Skeletal muscle tissue (tissue), 4 donors: ENCODE measurements around the gene ARFGAP3. TPM values are rescaled to one million over a fixed set of nuclear protein-coding genes. Genes with fewer than 3 reads are reported as not detected.

Experiments
- H3K27ac ChIP-seq: one replicate; pipeline ENCODE4 v1.7.0; 2013; ENCODE audit warnings: mild to moderate bottlenecking, low read depth, low read length, inconsistent platforms
- H3K27me3 ChIP-seq, 3 donors: one replicate each; pipeline ENCODE4 v1.7.0; 2013; ENCODE audit warnings: low read length in 3 of 3; ENCODE audit not compliant: control insufficient read depth in 3 of 3, insufficient read depth in 3 of 3
- H3K36me3 ChIP-seq, 3 donors: one replicate each; pipeline ENCODE4 v1.7.0; 2013; ENCODE audit warnings: low read length in 3 of 3; ENCODE audit not compliant: control insufficient read depth in 3 of 3, insufficient read depth in 3 of 3
- H3K4me1 ChIP-seq, 3 donors: one replicate each; pipeline ENCODE4 v1.7.0; 2013; ENCODE audit warnings: low read length in 3 of 3, mild to moderate bottlenecking in 3 of 3; ENCODE audit not compliant: control insufficient read depth in 3 of 3, insufficient read depth in 3 of 3
- H3K4me3 ChIP-seq, 3 donors: one replicate each; pipeline ENCODE4 v1.7.0; 2013; ENCODE audit warnings: low read length in 3 of 3
- H3K9ac ChIP-seq, 3 donors: one replicate each; pipeline ENCODE4 v1.7.0; 2013; ENCODE audit warnings: low read length in 3 of 3, mild to moderate bottlenecking in 3 of 3, moderate library complexity in 2 of 3, low read depth in 1 of 3
- H3K9me3 ChIP-seq, 3 donors: one replicate each; pipeline ENCODE4 v1.7.0; 2013; ENCODE audit warnings: low read length in 3 of 3; ENCODE audit not compliant: control insufficient read depth in 3 of 3
- total RNA-seq: library from RNA; depleted of rRNA; stranded (reverse); fragments of >200 nt; gene quantifications from one replicate; pipeline ENCODE4 v1.2.3, GENCODE V29; 2014
- donor health status: Osteomylitis.

ARFGAP3 gene
- total RNA-seq, 1 donor from 2014 or later, result 32.9 TPM

DNA sequence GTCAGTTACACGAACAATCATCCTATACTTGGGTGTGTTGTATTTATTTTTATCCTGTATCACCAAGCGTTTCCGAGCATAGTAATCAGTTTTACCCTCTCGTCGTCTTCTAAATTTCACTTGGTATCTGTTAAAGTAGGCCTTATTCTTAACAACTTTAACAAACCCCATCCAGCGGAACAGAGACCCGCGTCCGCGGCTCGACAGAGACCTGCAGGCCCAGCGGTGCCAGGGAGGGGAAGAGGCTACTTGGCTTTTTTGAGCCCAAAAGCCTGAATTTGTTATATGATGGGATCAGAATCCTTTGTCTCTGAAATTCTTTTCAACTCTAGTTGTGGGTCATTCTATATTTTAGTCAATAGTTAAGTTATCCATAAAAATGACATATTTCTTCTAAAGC is 79.9 kb downstream of the ARFGAP3 start:
- H3K27me3 ChIP-seq, result no peaks in the 10 kb centered on the region
- no peak overlapping the region for H3K9ac ChIP-seq
- peaks cover 0 to 2% (median 2%) of the 10 kb centered on the region in 3 donors for H3K4me1 ChIP-seq
- H3K27ac ChIP-seq, result no peak overlapping the region
- no peak overlapping the region for H3K4me3 ChIP-seq
- no peaks in the 10 kb centered on the region for H3K9me3 ChIP-seq
- no peaks in the 10 kb centered on the region for H3K36me3 ChIP-seq

DNA sequence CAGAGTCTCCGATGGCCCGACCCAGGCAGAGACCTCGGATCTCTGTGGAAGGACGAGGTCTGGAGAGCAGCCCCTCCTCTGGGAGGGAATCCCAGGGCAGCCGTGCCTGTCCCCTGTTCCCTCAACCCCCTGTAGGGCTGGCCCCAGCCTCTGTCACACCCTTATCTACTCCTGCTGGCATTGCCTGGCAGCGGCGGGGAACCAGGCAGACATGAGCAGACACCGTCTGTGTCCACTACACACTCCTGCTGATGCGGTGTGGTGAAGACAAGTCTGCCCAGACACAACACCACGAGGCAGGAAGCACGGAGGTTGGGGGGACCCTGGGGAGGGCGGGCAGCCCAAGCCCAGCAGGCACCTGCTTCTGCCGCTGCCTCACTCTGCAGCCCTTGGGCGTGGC is 83.9 kb downstream of the ARFGAP3 start:
- H3K9me3 ChIP-seq, result no peaks in the 10 kb centered on the region
- H3K4me1 ChIP-seq, result peaks cover 0 to 9% (median 7%) of the 10 kb centered on the region in 3 donors
- H3K36me3 ChIP-seq, result no peaks in the 10 kb centered on the region
- H3K4me3 ChIP-seq, result no peak overlapping the region
- H3K9ac ChIP-seq, result no peak overlapping the region
- no peak overlapping the region for H3K27ac ChIP-seq
- no peaks in the 10 kb centered on the region for H3K27me3 ChIP-seq

DNA sequence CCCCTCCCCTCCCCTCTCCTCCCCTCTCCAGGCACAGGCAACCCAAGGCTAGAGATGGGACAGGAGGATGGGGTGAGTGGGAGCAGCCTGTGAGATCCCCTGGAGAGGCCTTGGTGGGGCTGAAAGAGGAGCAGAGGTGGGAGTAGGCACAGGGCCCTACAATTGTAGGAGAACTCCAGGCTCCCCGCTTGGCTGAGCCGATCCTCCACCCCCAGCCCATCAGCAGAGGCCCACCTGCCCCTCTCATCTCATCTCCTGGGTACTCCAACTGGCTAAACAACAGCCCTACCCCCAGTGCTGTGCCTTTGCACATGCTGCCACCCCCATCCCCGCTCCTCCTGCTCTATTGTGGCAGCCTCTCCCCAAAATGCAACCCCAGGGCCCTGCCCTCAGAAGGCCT is 84.4 kb downstream of the ARFGAP3 start:
- no peak overlapping the region for H3K27ac ChIP-seq
- no peaks in the 10 kb centered on the region for H3K36me3 ChIP-seq
- no peak overlapping the region for H3K4me3 ChIP-seq

DNA sequence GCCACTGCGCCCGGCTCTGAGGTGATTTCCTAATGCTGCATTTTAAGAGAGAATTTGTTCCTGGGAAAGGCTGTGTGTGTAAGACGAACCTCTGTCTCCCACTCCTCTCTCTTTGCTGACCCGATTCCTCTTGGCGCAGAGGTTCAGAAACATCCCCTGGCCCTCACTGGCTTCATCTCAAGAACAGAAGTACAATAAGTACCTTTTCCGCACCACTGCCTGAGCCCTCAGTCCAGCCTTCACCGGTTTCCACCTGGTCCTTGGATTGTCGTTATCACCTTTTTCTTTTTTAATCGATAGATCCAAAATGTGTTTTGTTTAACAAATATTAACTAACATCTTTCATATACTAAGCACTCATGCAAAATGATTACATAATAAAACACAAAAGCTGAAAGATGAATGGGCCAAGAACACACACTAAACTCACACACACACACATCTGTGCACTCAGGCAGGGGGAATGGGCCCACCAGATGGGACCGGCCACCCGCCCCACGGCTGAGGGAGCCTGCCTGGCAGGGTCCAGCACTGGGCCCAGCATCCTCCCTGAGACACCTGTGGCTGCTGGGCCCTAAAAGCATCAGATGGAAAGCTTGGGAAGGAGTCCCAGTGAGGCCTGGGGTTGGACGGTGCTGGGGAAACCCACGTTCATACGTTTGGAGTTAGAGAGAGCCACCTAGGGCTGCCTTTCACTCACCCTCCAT is 86.0 kb downstream of the ARFGAP3 start:
- H3K4me3 ChIP-seq, result no peak overlapping the region
- no peak overlapping the region for H3K27ac ChIP-seq
- no peak overlapping the region for H3K9ac ChIP-seq
- H3K27me3 ChIP-seq, result no peaks in the 10 kb centered on the region
- H3K9me3 ChIP-seq, result no peaks in the 10 kb centered on the region
- peaks cover 0 to 9% (median 7%) of the 10 kb centered on the region in 3 donors for H3K4me1 ChIP-seq
- H3K36me3 ChIP-seq, result no peaks in the 10 kb centered on the region

More for the DNA sequence above, 84.4 kb downstream of the ARFGAP3 start:
- no peaks in the 10 kb centered on the region for H3K27me3 ChIP-seq
- H3K4me1 ChIP-seq, result peaks cover 0 to 9% (median 7%) of the 10 kb centered on the region in 3 donors
- H3K9ac ChIP-seq, result no peak overlapping the region
- H3K9me3 ChIP-seq, result no peaks in the 10 kb centered on the region

DNA sequence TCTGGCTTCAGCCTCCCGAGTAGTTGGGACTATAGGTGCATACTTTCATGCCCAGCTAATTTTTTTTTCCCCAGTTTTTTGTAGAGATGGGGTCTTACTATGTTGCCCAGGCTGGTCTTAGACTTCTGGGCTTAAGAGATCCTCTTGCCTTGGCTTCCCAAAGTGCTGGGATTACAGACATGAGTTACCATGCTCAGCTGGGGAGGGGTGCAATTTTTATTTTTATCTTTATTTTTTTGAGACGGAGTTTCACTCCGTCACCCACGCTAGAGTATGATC is 86.7 kb downstream of the ARFGAP3 start:
- Histone ChIP-seq H3K4me1 (peaks cover 0 to 9% (median 7%) of the 10 kb centered on the region in 3 donors), H3K9me3 (no peaks in the 10 kb centered on the region), H3K27me3 (no peaks in the 10 kb centered on the region), H3K27ac (no peak overlapping the region), H3K9ac (peak overlapping the region in 1 of 3 donors; percentile 64), H3K4me3 (no peak overlapping the region), H3K36me3 (no peaks in the 10 kb centered on the region)

DNA sequence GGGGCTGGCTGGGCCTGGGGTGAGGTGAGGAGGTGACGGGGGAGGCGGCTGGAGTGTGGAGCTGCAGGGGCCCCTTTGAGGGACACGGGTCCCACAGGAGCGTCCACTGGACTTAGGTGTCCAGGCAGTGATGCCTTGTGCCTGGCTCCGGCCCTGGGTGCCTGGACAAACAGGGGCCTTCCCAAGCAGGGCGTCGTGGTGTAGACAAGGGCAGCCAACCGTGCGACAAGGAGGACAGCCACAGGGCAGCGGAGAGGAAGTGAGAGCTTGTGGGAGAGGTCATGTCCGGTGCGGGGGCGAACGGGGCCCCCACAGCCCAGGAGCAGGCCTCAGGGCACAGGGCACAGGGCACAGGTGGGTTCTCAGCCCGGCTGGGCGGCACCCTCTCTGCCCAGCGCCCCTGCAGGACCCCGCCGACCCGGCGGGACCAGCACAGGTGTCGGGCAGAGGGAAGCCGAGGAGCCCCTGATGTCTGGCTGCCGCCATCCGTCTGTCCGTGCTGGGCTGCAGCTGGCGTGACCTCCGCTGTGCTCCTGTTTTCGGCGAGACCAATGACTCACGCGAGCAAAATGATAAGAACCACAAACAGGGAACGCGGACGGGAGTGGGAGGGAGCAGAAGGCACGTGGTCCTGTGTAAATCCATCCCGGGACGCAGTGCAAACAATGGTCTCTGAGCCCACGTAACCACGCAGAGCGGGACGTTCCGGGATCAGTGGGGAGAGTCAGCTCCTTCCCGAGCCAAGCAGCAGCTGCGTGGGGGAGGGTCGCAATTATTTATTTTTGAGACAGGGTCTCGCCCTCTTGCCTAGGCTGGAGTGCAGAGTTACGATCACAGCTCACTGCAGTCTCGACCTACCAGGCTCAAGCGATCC is 87.3 kb downstream of the ARFGAP3 start:
- Histone ChIP-seq H3K36me3 (no peaks in the 10 kb centered on the region), H3K27me3 (no peaks in the 10 kb centered on the region), H3K27ac (no peak overlapping the region), H3K9me3 (no peaks in the 10 kb centered on the region), H3K9ac (peak overlapping the region in 2 of 3 donors; percentile 1 to 64), H3K4me1 (peaks cover 0 to 9% (median 7%) of the 10 kb centered on the region in 3 donors), H3K4me3 (peak overlapping the region in 2 of 3 donors; percentile 38 to 64)

DNA sequence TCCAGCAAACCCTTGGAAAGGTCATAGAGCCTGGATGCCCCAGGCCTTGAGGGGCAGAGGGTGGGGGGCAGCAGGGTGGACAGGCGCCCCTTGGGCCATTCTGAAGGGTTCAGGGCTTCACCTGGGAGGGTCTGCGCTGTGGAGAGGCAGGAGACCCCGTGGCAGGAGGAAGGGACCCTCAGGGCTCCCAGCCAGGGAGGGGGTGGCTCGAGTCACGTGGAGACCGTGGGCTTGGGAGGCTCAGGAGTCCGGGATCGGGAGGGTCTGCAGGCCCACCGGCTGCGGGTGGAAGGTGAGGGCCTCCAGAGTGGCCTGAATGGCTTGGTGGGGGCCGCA is 87.9 kb downstream of the ARFGAP3 start:
- H3K27ac ChIP-seq, result no peak overlapping the region
- no peaks in the 10 kb centered on the region for H3K9me3 ChIP-seq
- H3K4me3 ChIP-seq, result no peak overlapping the region
- no peaks in the 10 kb centered on the region for H3K36me3 ChIP-seq
- no peak overlapping the region for H3K9ac ChIP-seq
- no peaks in the 10 kb centered on the region for H3K27me3 ChIP-seq
- peaks cover 0 to 9% (median 7%) of the 10 kb centered on the region in 3 donors for H3K4me1 ChIP-seq

DNA sequence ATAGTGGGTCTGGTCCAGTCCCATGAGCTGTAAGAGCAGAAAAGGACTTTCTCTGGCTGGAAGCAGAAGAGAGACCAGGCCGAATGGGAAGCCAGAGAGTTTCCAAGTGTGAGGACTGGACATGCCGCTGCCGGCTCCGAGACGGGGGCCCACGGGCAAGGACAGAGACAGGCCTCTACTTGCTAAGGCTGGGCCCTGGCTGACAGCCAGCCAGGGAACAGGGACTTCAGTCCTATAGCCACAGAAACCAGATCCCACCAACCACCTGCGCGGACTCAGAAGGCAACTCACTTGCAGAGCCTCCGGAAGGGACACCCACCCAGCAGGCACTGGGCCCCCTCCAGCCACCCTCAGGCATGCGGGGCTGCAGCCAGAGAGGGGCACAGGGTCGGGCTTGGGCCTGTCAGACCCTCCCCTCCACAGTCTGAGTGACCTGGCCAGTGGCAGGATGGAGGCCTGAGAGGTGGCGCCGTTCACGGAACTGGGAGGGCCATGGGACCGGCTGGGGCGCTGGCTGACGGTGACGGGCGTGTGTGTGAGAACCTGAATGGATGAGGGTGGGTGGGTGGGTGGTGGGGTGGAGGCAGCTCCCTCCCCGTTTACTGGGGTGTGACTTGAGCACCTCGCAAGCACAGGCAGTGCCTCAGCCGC is 88.6 kb downstream of the ARFGAP3 start:
- Histone ChIP-seq H3K9ac (no peak overlapping the region), H3K27me3 (no peaks in the 10 kb centered on the region), H3K4me3 (no peak overlapping the region), H3K27ac (no peak overlapping the region), H3K36me3 (no peaks in the 10 kb centered on the region), H3K9me3 (no peaks in the 10 kb centered on the region), H3K4me1 (peaks cover 0 to 9% (median 7%) of the 10 kb centered on the region in 3 donors)

DNA sequence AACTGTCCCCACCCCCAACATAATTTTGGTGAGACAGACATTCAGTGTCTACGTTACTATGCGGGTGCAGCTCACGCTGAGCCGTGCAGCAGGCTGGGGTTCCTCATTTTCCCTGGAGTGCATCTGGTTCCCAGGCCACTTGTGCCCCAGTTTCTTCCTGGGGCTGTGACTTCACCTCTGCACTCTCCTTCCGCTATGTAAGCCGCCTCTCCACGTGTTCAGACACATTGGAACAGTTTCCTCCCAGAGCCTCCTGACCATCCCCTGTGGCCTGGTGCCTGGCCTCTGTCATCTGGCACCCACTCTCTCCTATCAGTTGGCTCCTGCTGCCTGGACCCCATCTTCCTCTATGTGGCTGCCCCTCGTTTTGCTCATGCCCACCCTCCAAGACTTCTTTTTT is 90.2 kb downstream of the ARFGAP3 start:
- Histone ChIP-seq H3K4me1 (peaks cover 0 to 9% (median 7%) of the 10 kb centered on the region in 3 donors), H3K27me3 (no peaks in the 10 kb centered on the region), H3K36me3 (no peaks in the 10 kb centered on the region), H3K9ac (no peak overlapping the region), H3K27ac (no peak overlapping the region), H3K4me3 (no peak overlapping the region), H3K9me3 (no peaks in the 10 kb centered on the region)

DNA sequence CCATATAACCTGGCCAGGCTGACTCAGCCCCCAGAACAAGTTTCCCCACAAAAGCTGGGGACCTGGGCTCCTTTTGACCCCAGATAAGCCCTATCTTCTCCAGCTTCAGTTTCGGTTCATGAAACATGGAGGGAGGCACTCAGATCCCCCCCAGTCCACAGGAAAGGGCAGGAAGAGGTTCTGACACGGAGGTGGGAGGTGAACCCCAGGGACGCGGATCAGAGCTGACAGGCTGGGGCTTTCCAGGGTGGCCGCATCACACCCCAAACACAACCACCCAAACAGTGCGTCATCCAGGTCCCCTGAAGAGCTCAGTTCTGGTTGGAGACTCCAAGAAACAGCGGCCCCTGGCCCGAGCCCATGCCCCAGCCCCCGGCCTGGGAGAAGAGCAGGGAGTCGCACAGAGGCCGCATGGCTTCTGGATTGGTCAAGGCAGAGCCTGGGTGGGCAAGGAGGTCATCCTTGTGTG is 92.1 kb downstream of the ARFGAP3 start:
- Histone ChIP-seq H3K4me1 (peaks cover 0 to 6% (median 5%) of the 10 kb centered on the region in 3 donors), H3K9ac (no peak overlapping the region), H3K27ac (no peak overlapping the region), H3K9me3 (no peaks in the 10 kb centered on the region), H3K36me3 (no peaks in the 10 kb centered on the region), H3K27me3 (no peaks in the 10 kb centered on the region), H3K4me3 (no peak overlapping the region)
